Fibroblast of mammary gland (primary cell): ENCODE data around the gene METAP2.

Source experiments
- DNase-seq: peaks from one replicate; pipeline ENCODE4 v3.0.0-alpha.2; 2010; ENCODE audit warnings: low read depth
- H3K4me3 ChIP-seq: 2 replicates; pipeline ENCODE4 v1.5.1; 2011; ENCODE audit warnings: low read depth, mild to moderate bottlenecking, low read length, moderate library complexity; ENCODE audit not compliant: control insufficient read depth
- CTCF ChIP-seq: conservative IDR thresholded peaks from 2 replicates; pipeline ENCODE4 v1.5.1; 2011; ENCODE audit warnings: low read depth, low read length, inconsistent platforms; ENCODE audit not compliant: control insufficient read depth, insufficient read depth

Gene METAP2

DNA sequence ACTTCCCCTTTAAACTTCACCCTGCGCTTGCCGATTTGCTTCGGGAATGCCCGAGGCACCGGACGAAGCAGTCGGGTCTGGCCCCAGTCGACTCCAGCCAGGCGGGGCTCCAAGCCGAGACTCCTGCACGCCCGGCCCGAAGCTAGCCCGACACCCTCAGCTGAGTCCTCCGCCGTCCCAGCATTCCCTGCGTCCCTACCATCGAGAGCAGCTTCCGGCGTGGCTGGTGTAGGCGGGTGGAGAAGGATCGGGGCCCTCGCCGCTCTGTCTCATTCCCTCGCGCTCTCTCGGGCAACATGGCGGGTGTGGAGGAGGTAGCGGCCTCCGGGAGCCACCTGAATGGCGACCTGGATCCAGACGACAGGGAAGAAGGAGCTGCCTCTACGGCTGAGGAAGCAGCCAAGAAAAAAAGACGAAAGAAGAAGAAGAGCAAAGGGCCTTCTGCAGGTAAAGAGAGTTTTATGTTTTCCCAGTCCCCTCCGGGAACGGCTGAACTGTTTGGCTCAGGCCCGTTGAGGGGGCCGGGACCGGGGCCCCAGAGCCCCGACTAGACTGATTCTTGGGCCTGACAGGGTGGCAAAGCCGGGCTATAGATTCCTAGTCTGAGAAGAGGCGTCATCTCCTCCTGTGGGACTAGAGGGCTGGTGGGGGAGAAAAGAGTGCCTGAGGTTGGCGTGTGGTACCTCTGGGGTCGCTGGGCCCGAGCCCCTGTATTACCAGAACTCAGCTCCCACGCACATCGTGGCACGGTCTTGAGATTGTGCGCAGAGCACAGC is at the start of gene METAP2:
Gene METAP2 (plus strand): TSS at position 269 of the 776 bp plus-strand sequence. CDS start 28 bp downstream, at position 297.
- peak; percentile 96 for DNase-seq
- peak within 1 kb of the TSS; percentile 98 for H3K4me3 ChIP-seq
- TF ChIP-seq CTCF = no peak

- H3K4me3 ChIP-seq = no peak overlapping the region
- DNase-seq = no peak
- no peak for TF ChIP-seq CTCF
These were observed 49.5 kb upstream of the METAP2 start for GRCh38 chr12:95424271-95424994.

- no peak overlapping the region for H3K4me3 ChIP-seq
- TF ChIP-seq CTCF = no peak
- DNase-seq = no peak
These were observed 44.8 kb upstream of the METAP2 start for GRCh38 chr12:95429172-95429510.

GRCh38 chr12:95431120-95431519 is 42.8 kb upstream of the METAP2 start:
- no peak for DNase-seq
- H3K4me3 ChIP-seq = no peak overlapping the region
- TF ChIP-seq CTCF = no peak

DNA sequence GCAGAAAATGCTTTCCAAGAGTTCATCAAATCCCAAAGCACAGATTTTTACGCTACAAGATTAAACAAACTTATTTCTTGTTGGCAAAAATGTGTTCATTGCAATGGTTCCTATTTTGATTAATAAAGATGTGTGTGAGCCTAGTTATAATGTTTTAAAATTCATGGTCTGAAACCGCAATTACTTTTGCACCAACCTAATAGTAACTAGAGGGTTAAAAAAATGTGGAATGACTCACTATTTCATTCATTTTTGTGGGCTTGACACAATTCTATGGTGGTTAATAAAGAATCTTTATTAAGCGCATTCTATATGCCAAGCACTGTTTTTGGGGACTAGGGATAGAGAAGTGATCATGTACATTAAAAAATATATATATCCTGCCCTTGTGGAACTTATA is 38.6 kb upstream of the METAP2 start:
- no peak overlapping the region for H3K4me3 ChIP-seq
- no peak for DNase-seq
- TF ChIP-seq CTCF = no peak

GRCh38 chr12:95437565-95437964 is 36.4 kb upstream of the METAP2 start:
- H3K4me3 ChIP-seq = no peak overlapping the region
- no peak for TF ChIP-seq CTCF
- no peak for DNase-seq
